ENCODE measurements around the gene CEP55.
A peak's percentile ranks its signal among the peaks of the same experiment; 100 is the strongest.
"Not testable (repeated sequence)": the region's sequence is repeated elsewhere in the genome, so short reads cannot be mapped to it uniquely, and the experiment has no call there.

The CEP55 gene

GRCh38 chr10:93462881-93463280, 33.5 kb upstream of the CEP55 start:
- FAIRE-seq, result peak; percentile 71
- no peak for TF ChIP-seq POLR2A (IDR thresholded peaks at IDR 0.05; ENCODE audit: low read depth, low read length)
- DNase-seq (ENCODE audit: insufficient read length, low spot score), result no peak

- DNase-seq (ENCODE audit: insufficient read length, low spot score), result no peak
- no peak for FAIRE-seq
- no peak for TF ChIP-seq POLR2A (IDR thresholded peaks at IDR 0.05; ENCODE audit: low read depth, low read length)
These were observed 32.5 kb upstream of the CEP55 start for GRCh38 chr10:93463723-93464476.

- no peak for FAIRE-seq
These were observed 31.5 kb upstream of the CEP55 start for GRCh38 chr10:93464776-93465388.

GRCh38 chr10:93465806-93466675, 30.4 kb upstream of the CEP55 start:
- TF ChIP-seq POLR2A (IDR thresholded peaks at IDR 0.05; ENCODE audit: low read depth, low read length), result peak; percentile 23; the same call in 1 of the 2 replicates
- DNase-seq (ENCODE audit: insufficient read length, low spot score), result peak; percentile 78
- peak; percentile 84 for FAIRE-seq

More at GRCh38 chr10:93464776-93465388, 31.5 kb upstream of the CEP55 start:
- no peak for DNase-seq (ENCODE audit: insufficient read length, low spot score)
- no peak for TF ChIP-seq POLR2A (IDR thresholded peaks at IDR 0.05; ENCODE audit: low read depth, low read length)

GRCh38 chr10:93467635-93468034, 28.8 kb upstream of the CEP55 start:
- DNase-seq (ENCODE audit: insufficient read length, low spot score); FAIRE-seq: not testable (repeated sequence)

GRCh38 chr10:93468461-93469213, 27.8 kb upstream of the CEP55 start:
- TF ChIP-seq POLR2A (IDR thresholded peaks at IDR 0.05; ENCODE audit: low read depth, low read length), result no peak
- FAIRE-seq (peak; percentile 78), DNase-seq (ENCODE audit: insufficient read length, low spot score) (peak; percentile 73)

- TF ChIP-seq POLR2A (IDR thresholded peaks at IDR 0.05; ENCODE audit: low read depth, low read length), result 0 out of 2 replicates have a peak, but pooled peaks have one; percentile 6
- no peak for DNase-seq (ENCODE audit: insufficient read length, low spot score)
- no peak for FAIRE-seq
These were observed 27.0 kb upstream of the CEP55 start for GRCh38 chr10:93469454-93469853.

- FAIRE-seq (peak; percentile 45), DNase-seq (ENCODE audit: insufficient read length, low spot score) (no peak)
- TF ChIP-seq POLR2A (IDR thresholded peaks at IDR 0.05; ENCODE audit: low read depth, low read length), result no peak
These were observed 25.2 kb upstream of the CEP55 start for GRCh38 chr10:93471110-93471651.

- FAIRE-seq, result no peak
- no peak for DNase-seq (ENCODE audit: insufficient read length, low spot score)
- TF ChIP-seq POLR2A (IDR thresholded peaks at IDR 0.05; ENCODE audit: low read depth, low read length), result no peak
These were observed 23.3 kb upstream of the CEP55 start for GRCh38 chr10:93473161-93473560.

- DNase-seq (ENCODE audit: insufficient read length, low spot score) (no peak), FAIRE-seq (no peak)
- TF ChIP-seq POLR2A (IDR thresholded peaks at IDR 0.05; ENCODE audit: low read depth, low read length), result no peak
These were observed 22.5 kb upstream of the CEP55 start for GRCh38 chr10:93473804-93474472.

GRCh38 chr10:93475227-93475626, 21.2 kb upstream of the CEP55 start:
- FAIRE-seq (no peak), DNase-seq (ENCODE audit: insufficient read length, low spot score) (no peak)
- no peak for TF ChIP-seq POLR2A (IDR thresholded peaks at IDR 0.05; ENCODE audit: low read depth, low read length)

- DNase-seq (ENCODE audit: insufficient read length, low spot score) (no peak), FAIRE-seq (peak; percentile 81)
- TF ChIP-seq POLR2A (IDR thresholded peaks at IDR 0.05; ENCODE audit: low read depth, low read length), result no peak
These were observed 20.5 kb upstream of the CEP55 start for GRCh38 chr10:93475871-93476270.

GRCh38 chr10:93476756-93477155, 19.7 kb upstream of the CEP55 start:
- DNase-seq (ENCODE audit: insufficient read length, low spot score) (no peak), FAIRE-seq (no peak)
- no peak for TF ChIP-seq POLR2A (IDR thresholded peaks at IDR 0.05; ENCODE audit: low read depth, low read length)
